K562 (cell line): Measurements from ENCODE around the gene EMX2.
"Not testable (repeated sequence)": the region's sequence is repeated elsewhere in the genome, so short reads cannot be mapped to it uniquely, and the experiment has no call there.

Source experiments
- CTBP1 ChIP-seq: fragments of 450-650 bp; IDR thresholded peaks from 2 replicates; pipeline ENCODE4 v1.6.1; 2016; ENCODE audit warnings: borderline replicate concordance
- RCOR1 ChIP-seq, 2 experiments: IDR thresholded peaks; 2 replicates each; pipeline ENCODE4 v1.6.1; 2012; ENCODE audit warnings: low read depth in 2 of 2, low read length in 2 of 2, borderline replicate concordance in 1 of 2, improper control_type of control experiment in 1 of 2
- TF ChIP-seq, protein P1 (sequence below), 2 experiments: fragments of 450-650 bp in 1 of 2; sonication (generic) in 1 of 2; formaldehyde crosslinking in 1 of 2; IDR thresholded peaks in 1 of 2; conservative IDR thresholded peaks in 1 of 2; 2 replicates each; pipeline versions ENCODE4 v1.6.1 to v1.8.1; 2016 to 2023; ENCODE audit warnings: mild to moderate bottlenecking in 2 of 2, moderate library complexity in 2 of 2, inconsistent platforms in 1 of 2, missing genetic modification reagents in 1 of 2

DNA sequence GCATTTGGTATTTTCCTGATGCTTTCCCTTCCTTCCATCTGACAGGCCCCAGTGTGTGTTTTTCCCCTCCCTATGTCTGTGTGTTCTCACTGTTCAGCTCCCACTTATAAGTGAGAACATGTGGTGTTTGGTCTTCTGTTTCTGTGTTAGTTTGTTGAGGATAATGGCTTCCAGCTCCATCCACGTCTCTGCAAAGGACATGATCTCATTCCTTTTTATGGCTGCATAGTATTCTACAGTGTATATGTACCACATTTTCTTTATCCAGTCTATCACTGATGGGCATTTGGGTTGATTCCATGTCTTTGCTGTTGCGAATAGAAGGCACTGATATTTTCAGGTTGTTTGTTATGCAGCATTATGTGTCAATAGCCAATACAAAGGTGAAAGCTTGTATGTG, 42.3 kb downstream of the EMX2 start:
- not testable (repeated sequence) for TF ChIP-seq RCOR1 (IDR thresholded peaks at IDR 0.05; ENCODE audit: borderline replicate concordance in 1 of 2, low read depth in 2 of 2, low read length in 2 of 2); CTBP1
- TF ChIP-seq, protein P1, sequence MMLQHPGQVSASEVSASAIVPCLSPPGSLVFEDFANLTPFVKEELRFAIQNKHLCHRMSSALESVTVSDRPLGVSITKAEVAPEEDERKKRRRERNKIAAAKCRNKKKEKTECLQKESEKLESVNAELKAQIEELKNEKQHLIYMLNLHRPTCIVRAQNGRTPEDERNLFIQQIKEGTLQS (IDR thresholded peaks at IDR 0.05), result not testable (repeated sequence)
- TF ChIP-seq, protein P1 (CRISPR knock-in tag; conservative IDR thresholded peaks at IDR 0.05), result not testable (repeated sequence)
